ENCODE data around the gene B4GALNT1.

B4GALNT1 gene

DNA sequence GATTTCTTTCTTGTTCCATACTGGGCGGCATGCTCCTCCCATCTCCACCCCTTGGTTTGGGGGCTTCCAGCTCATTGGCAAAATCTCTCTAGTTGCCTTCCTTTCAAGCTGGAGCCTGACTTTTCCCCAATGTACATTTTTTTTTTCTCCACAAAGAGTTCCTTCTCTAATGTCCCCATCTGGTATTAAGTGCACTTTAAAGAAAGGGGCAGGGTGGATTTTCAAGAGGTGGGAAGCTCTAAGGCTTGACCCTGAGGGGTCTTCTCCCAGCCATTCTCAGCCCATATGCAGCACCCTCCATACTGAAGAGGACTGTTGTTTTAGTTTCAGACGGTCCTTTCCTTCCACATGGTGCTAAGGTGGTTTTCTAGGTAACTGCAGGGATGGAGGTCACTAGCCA is 47.8 kb downstream of the B4GALNT1 start:
- DNase-seq (ENCODE audit: low spot score) = no peak

DNA sequence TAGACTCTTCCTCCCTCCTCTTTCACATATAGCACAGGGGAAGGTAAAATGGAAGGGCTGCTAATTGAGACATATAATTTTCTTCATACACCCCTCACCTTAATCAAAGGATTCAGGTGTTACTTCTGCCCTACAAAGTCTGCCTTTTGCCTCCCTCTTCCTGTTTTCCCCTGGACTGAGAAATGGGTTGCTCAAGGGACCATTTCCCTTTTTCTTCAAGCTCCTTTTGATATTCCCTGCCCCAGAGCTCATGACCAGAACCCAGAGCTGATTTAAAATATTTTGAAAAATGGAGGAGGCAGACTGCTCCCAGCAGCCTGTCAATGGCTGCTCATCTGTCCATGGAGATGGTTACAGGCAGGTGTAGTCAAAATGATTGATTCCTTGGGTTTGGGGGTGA is 48.3 kb downstream of the B4GALNT1 start:
- no peak for DNase-seq (ENCODE audit: low spot score)

DNA sequence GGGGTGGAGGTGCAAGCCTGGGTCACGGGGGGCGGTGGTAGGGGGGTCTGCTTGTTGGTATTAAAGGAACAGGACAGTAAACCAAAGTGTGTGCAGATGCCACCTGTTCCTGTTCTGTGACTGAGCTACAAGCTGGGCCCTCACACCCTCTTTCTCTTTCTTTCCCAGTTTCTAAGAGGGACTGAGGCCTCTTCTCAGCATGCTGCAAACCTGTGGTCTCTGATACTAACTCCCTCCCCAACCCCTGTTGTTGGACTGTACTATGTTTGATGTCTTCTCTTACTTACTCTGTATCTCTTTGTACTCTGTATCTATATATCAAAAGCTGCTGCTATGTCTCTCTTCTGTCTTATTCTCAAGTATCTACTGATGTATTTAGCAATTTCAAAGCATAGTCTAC is 49.0 kb downstream of the B4GALNT1 start:
- no peak for DNase-seq (ENCODE audit: low spot score)

DNA sequence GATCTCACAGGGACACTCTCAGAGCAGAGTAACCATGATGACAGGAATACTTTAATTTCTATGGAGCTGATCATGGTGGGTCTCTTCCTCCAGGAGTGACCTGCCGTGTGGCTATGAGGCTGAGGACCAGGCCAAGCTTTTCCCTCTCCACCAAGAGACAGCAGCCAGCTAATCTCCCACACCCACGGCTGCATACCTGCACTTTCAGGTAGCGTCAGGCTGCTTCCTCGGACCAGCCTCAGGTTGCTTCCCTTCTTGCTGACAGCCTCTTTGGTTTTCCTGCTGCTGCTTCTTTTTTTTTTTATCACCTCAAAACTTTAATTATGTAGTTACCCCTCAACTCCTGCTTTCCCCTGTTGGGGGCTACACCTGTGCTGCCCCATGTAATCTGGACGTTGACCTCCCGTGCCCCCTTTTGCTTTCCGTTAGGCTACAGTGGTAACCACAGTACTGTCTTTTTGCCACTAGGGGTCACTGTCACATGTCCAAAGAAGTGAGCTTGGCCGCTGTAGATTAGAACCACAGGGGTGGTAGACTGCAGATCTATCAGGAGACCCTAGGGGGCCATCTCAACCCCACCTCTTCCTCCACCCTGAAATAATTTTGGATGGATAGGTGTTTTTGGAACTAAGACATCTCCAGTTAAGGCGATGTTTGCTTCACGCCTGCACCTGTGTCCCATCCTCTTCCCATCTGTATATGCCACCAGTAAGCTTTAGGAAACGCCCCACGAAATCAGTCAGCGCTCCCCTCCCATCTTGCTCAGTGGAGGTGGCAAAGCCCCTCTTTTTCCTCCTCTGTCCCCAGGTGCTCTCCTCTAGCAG is 49.8 kb downstream of the B4GALNT1 start:
- peak; percentile 85 for DNase-seq (ENCODE audit: low spot score)

DNA sequence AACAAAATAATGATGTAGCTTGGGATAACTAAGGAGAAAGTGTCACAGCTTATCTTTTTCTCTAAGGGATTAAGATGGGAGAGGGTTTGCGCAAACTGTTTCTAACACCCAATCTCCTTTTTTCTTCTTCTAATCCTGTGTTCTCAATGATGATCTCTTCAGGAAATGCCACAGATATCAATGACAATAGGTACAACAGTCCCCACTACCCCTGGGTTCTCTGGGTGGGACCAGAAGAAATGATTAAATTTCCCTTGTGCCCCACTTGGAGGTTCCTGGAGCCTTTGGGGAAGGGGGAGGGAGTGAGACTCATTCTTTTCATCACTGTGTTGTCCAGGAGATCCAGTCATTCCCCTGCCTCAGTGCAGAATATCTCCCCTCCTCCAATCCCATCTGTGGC is 50.6 kb downstream of the B4GALNT1 start:
- no peak for DNase-seq (ENCODE audit: low spot score)

DNA sequence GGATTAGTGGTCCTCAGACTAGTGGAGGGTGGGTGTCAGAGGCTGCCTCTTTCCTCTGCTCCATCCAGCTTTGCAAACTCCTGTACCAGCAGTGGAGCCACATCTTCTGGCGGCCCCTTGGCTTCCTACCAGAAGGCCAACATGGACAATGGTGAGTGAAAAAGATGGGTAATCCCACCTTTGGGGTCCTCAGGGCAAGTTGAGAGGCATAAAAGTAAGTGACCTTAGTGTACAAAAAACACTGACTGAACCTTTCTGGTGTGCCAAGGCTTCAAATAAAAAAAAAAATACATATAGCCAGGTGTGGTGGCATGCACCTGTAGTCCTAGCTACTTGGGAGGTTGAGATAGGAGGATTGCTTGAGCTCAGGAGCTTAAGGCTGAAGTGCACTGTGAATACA is 51.2 kb downstream of the B4GALNT1 start:
- DNase-seq (ENCODE audit: low spot score) = no peak

DNA sequence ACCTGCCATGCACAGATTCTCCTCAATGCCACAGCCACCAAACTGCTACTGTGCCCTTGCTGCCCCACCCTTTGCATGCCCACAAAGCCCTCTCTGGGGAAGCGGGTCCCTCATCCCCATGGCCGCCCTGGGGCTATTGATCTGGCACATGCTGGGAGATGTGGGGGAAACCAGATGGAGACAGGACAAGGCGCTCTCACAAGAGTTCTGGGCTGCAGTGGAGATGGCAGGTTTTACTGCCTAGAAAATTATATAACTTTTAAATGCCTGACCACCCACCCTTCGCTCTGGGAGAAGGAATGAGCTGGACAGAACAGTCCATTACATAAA is 52.6 kb downstream of the B4GALNT1 start:
- DNase-seq (ENCODE audit: low spot score) = no peak

DNA sequence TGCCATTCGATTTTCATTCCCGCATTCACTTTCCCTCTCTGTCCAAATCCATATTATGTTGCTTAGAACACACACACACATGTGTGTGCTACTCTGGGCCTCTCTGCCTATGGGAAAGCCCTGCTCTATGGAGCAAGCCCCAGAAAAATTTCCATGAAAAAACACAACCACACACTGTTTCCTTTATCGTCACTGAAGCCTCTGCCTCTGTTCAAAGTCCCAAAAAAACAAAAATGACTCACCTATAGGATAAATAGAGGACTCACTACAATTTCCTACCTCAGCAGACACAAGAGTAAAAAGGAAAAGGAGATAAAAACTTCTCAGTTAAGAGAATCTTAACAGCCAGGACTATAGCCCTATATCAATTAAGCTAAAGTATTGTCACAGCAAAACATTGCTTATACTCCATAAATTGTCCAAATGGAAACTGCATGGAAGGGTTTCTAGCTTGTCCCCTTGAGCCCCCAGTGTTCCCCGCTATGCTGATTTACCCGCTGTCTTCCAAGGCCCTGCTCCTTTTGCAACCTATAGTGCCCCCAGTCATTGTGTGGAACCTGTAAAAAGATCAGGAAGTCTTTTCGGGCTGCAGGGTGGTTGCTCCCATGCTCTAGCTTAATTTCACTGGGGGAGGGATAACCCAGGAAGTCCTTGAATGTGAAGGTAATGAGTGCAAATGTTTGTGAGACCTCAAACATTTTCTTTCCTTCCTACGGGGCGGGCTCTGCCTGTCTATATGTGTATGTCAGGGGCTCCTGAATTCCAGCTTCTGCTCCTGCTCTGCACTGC is 53.1 kb downstream of the B4GALNT1 start:
- DNase-seq (ENCODE audit: low spot score) = no peak

DNA sequence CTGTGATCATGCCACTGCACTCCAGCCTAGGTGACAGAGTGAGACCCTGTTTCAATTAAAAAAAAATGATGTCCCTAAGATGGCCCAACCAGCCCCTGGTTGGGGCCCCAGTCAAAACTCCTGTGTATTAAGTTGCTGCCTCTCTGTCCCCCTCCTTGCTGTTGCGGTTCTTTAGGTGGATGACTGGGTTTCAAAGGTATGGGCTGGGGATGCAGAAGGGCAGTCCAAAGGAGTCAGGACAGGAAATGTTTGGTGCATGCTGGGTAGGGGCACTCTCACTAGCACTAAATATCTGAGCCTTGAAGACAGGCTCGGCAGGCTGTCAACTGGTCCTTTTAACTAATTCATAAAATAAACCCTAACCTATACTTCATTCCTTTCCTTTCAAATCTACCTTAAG is 54.0 kb downstream of the B4GALNT1 start:
- DNase-seq (ENCODE audit: low spot score) = no peak

DNA sequence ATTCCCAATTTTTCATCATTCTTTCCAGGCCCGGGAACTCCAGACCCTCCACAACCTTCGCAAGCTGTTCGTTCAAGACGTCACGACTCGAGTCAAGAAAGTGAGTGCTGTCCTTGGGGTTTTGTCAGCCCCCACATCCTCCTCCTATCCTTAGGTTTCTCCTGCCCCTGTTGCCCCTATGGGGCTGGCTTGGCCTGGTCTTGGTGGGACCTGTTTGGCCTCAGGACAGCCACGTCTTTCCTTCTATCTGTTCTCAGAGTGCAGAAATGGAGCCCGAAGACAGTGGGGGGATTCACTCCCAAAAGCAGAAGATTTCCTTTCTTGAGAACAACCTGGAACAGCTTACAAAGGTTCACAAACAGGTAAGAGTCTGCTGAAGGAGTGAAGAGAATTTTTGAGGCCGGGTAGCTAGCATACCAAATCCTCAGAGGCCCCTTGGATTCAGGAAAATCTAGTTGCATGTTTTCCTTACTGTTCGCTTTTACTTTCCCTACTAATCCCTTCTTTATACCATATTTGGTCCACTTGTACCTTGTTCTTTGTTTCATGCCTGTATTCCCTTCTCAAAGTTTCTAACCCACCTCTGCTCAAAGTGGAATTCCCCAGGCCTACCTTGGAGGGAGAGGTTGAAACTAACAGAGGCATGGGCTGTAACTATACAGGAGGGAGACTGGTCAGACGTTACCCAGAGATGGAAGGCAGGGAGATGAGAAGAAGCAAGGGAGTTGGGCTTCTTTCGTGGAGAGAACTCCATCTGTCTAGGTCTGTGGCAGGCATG is 54.8 kb downstream of the B4GALNT1 start:
- DNase-seq (ENCODE audit: low spot score) = no peak

DNA sequence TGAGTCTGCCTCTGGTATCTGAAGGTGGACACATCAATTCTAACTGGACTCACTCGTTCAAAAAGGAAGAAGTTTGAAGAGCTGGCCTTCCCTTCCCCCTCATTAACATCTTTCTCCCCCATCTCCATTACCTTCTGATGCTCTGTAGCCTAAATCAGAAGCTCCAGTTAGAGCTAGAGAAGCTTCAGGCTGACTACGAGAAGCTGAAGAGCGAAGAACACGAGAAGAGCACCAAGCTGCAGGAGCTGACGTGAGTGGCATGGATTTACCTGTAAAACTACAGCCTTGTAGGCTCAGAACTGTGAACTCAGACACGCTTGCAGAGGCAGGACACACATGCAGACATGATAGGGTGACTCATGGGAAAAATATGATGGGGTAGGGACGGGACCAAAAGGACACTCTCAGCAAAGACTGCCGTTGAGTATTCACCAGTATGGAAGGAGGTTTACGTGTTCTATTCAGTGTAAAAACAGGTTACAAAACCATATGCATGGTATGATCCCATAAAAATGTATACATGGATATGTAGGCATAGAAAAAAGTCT is 56.3 kb downstream of the B4GALNT1 start:
- no peak for DNase-seq (ENCODE audit: low spot score)
